ENCODE results near the gene KLHL12.

KLHL12 gene

DNA sequence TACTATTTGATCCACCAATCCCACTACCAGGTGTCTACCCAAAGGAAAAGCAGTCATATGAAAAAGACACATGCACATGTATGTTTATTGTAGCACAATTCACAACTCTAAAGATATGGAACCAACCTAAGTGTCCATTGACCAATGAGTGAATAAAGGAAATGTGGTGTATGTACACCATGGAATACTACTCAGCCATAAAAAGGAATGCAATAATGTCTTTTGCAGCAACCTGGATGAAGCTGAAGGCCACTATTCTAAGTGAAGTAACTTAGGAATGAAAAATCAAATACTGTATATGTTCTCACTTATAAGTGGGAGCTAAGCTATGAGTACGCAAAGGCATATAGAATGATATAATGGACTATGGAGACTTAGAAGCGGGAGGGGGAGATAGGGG is 18.4 kb upstream of the KLHL12 start:
- TF ChIP-seq, protein P1, sequence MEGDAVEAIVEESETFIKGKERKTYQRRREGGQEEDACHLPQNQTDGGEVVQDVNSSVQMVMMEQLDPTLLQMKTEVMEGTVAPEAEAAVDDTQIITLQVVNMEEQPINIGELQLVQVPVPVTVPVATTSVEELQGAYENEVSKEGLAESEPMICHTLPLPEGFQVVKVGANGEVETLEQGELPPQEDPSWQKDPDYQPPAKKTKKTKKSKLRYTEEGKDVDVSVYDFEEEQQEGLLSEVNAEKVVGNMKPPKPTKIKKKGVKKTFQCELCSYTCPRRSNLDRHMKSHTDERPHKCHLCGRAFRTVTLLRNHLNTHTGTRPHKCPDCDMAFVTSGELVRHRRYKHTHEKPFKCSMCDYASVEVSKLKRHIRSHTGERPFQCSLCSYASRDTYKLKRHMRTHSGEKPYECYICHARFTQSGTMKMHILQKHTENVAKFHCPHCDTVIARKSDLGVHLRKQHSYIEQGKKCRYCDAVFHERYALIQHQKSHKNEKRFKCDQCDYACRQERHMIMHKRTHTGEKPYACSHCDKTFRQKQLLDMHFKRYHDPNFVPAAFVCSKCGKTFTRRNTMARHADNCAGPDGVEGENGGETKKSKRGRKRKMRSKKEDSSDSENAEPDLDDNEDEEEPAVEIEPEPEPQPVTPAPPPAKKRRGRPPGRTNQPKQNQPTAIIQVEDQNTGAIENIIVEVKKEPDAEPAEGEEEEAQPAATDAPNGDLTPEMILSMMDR (IDR thresholded peaks at IDR 0.05) = no peak

DNA sequence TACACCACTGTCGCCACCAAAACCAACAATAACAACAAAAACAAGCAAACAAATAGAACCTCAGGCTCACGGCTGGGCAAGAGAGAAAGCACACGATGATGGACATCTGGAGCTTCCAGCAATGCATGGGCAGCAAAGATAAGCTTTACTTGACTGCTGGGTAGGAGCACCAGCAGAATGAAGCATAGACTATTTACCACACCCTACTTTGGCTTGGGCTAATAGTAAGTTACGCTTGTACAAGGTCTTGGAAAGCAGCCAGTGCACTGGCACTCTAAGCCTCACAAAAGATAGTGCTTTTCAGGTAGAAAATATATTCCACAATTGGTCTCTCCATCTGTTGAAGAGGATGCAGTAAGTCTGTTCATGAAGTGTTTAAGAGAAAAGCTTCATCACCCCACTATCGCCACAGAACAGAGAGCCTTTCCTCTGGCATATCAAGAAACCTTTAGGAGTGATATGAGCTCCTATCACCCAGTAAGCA is 17.4 kb upstream of the KLHL12 start:
- TF ChIP-seq, protein P1 (IDR thresholded peaks at IDR 0.05) = no peak

DNA sequence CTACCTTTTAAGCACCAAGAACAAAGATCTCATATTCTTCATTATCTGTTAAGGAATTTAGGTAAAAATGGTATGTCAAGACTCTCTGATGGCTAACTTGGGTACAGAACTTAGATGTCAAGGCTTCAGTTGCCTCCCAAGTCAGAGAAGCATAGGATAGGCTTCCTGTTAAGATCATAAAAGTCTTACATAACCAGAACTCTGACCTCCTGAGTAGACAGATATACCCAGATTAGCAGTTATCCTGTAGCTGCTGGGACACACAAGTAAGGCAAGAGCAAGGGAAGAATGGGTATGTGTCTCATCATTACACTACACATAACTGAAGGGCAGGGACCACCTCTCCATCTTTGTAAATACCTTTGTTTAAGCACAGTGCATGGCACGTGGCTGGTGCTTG is 15.4 kb upstream of the KLHL12 start:
- TF ChIP-seq, protein P1 (IDR thresholded peaks at IDR 0.05) = no peak

DNA sequence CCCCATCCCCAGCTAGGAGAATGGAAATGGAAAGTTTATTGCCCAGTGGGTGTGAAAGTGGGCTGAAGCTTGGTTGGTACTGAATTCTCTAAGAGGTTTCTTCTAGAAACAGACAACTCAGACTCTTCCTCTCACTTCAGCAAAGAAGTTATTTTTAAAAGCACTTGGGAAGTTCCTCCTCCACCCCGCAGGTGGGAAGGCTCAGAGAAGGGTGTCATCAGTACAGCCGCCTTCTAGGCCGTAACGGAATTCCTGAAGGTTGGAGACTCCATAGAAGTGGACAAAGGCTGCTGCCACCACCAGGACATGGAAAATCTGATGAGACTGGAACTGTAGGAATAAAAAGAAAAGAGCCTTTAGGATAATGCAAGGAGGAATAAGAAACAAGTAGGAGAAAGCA is 14.3 kb upstream of the KLHL12 start:
- TF ChIP-seq, protein P1 (IDR thresholded peaks at IDR 0.05) = no peak

DNA sequence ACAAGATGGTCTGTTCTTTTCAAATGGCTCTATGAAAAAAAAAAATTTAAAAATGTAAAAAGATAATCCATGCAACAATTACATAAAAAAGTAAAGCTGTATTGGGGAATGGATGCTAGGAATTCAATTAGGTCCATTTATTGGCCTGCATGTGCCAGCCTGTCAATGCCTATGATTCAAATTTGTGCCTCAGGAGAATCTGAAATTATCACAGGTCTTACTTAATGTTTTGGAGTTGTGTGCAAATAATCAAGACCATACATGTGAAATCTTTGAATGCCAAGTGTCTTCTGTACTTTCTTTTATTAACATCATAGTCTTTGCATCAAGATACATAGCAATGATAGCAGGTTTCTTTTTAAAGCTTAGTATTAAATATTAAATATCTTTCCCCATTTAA is 13.5 kb upstream of the KLHL12 start:
- TF ChIP-seq, protein P1 (IDR thresholded peaks at IDR 0.05) = no peak

DNA sequence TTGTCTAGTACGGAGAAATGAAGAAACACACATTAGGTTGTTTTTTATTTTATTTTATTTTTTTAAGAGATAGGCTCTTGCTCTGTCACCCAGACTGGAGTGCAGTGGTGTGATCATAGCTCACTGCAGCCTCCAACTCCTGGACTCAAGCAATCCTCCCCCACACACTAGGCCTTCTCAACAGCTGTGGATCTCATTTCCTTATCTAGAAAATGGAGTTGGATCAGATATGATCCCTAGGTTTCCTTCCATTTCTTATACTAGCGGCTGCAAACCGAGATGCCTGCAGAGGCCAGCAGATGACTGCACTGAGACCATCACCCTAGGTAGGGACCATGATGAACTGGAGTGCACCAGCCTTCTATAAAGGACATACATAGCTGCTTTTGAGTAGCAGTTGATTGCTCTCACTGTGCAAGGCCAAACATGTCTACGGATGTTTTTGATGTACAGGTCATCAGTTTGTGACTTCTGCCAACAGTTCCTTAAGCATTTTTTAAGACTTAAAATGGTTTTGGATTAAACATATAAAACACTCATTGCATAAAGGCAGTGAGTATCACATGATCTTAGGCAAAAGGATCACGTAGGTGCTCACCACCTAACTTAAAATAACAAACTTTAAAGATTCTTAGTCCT is 11.4 kb upstream of the KLHL12 start:
- TF ChIP-seq, protein P1 (IDR thresholded peaks at IDR 0.05) = no peak

DNA sequence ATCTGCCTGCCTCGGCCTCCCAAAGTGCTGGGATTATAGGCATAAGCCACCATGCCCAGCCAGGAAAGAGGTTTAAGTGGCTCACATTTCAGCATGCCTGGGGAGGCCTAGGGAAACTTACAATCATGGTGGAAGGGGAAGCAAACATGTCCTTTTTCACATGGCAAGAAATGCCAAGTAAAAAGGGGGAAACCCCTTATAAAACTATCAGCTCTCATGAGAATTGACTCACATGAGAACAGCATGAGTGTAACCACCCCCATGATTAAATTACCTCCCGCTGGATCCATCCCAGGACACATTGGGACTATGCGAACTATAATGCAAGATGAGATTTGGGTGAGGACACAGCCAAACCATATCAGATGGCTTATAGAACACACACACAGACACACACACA is 8.8 kb upstream of the KLHL12 start:
- TF ChIP-seq, protein P1 (IDR thresholded peaks at IDR 0.05) = no peak

DNA sequence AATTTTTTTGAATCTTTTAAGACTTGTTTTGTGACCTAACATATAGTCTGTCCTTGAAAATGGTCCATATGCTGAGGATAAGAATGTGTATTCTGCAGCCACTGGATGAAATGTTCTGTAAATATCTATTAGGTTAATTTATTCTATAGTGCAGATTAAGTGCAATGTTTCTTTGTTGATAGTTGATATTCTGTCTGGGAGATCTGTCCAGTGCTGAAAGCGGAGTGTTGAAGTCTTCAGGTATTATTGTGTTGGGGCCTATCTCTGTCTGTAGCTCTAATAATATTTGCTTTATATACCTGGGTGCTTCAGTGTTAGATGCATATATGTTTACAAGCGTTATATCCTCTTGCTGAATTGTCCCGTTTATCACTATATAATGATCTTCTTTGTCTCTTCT is 7.7 kb upstream of the KLHL12 start:
- TF ChIP-seq, protein P1 (IDR thresholded peaks at IDR 0.05) = no peak

Measured in LNCAP (cell line).